GM10248 (cell line): Measurements from ENCODE around the gene DPAGT1.

Source experiments
- CTCF ChIA-PET: fragments of 300-600 bp; sonication (Branson Sonifier 250); formaldehyde crosslinking; extraction: SDS; loops from one replicate; lab custom pipeline; 2021; ENCODE audit warnings: antibody characterized with exemption; lab: Yijun Ruan, JAX
- POLR2A ChIA-PET: fragments of 350-650 bp; sonication (Branson Sonifier 250); formaldehyde crosslinking; extraction: SDS; loops from one replicate; lab custom pipeline; 2020; ENCODE audit warnings: antibody characterized with exemption; lab: Yijun Ruan, JAX
- DNase-seq: peaks from one replicate; pipeline ENCODE4 v3.0.0; 2012; ENCODE audit errors: extremely low spot score
- CTCF ChIP-seq: IDR thresholded peaks from 2 replicates; pipeline ENCODE4 v1.5.1; 2012; ENCODE audit warnings: mild to moderate bottlenecking, low read depth; ENCODE audit errors: extremely low read depth, missing control alignments, control extremely low read depth

Gene DPAGT1

GRCh38 chr11:119121811-119122124 lies 20.1 kb upstream of the DPAGT1 start:
- ChIA-PET POLR2A (interaction anchor here (0.8 to 1.8 kb wide), 5 partner anchors 10 to 29 kb away, joined by 3 to 10 read pairs (median 5); a partner anchor contains a TSS), CTCF (interaction anchor here (0.8 to 4.9 kb wide), 9 partner anchors 10 to 201 kb away, joined by 3 to 29 read pairs (median 6); partner anchors contain the start of gene CENATAC)
- no peak for TF ChIP-seq CTCF
- DNase-seq, result no peak

- peak; percentile 99 for DNase-seq
Measured at GRCh38 chr11:119121008-119121810, 19.6 kb upstream of the DPAGT1 start, which contains the start of gene HINFP. TSS of gene HINFP (plus strand) at chr11:119121580. CDS start at chr11:119126945, 5,365 bp downstream.

DNA sequence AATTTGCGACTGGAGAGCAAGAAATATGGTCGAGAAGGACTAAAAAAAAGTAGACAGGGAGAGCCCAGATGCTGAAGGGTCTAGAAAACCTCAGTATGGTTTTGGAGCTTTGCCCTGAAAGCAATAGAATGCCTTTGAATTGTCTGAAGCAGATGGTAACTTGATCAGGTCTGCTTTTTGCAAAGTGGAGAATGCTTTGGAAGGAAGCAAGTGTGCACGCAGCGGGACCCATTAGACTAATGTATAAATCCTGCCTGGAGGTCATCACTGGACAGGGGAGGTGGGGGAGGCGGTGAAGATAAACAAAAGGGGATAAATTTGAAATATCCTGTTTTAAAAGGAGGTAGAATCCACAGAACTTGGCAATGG lies 19.0 kb upstream of the DPAGT1 start:
- TF ChIP-seq CTCF, result no peak
- POLR2A ChIA-PET, result interaction anchor here (1.4 to 1.8 kb wide), 2 partner anchors 18 to 26 kb away, joined by 4 to 10 read pairs; a partner anchor contains a TSS
- no peak for DNase-seq
- CTCF ChIA-PET, result interaction anchor here (0.7 to 4.9 kb wide), 6 partner anchors 9 to 202 kb away, joined by 3 to 29 read pairs (median 10); partner anchors contain the start of gene CBL

More at GRCh38 chr11:119121008-119121810, 19.6 kb upstream of the DPAGT1 start, which contains the start of gene HINFP:
- POLR2A ChIA-PET, result interaction anchor here (0.6 to 1.8 kb wide), 6 partner anchors 10 to 36 kb away, joined by 3 to 12 read pairs (median 5); a partner anchor contains a TSS
- TF ChIP-seq CTCF, result no peak
- CTCF ChIA-PET, result interaction anchor here (0.7 to 4.9 kb wide), 12 partner anchors 9 to 202 kb away, joined by 3 to 29 read pairs (median 4); partner anchors contain the start of genes CBL and CENATAC

- TF ChIP-seq CTCF, result no peak
- POLR2A ChIA-PET, result interaction anchor here (0.6 kb wide), 1 partner anchor 34 kb away, joined by 6 read pairs; no protein-coding TSS in a partner anchor
- DNase-seq, result no peak
- CTCF ChIA-PET, result interaction anchor here (1.1 to 4.9 kb wide), 5 partner anchors 10 to 212 kb away, joined by 3 to 29 read pairs (median 4); partner anchors contain the start of gene C2CD2L
Measured at GRCh38 chr11:119118946-119119345, 17.3 kb upstream of the DPAGT1 start.

DNA sequence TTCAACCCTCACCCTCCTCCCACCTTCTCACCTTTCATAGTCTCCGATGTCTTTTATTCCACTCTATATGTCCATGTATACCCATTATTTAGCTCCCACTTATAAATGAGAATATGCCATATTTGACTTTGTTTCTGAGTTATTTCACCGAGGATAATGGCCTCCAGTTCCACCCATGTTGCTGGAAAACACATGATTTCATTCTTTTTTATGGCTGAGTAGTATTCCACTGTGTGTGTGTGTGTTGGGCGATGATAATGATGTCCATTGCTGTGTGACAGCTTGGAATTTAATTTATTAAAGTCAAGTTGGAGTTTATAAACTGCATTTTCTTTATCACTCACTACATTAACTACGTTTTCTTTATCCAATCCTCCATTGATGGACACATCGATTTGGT lies 16.6 kb upstream of the DPAGT1 start:
- POLR2A ChIA-PET, result no interaction called here
- CTCF ChIA-PET, result interaction anchor here (1.1 to 1.6 kb wide), 4 partner anchors 11 to 212 kb away, joined by 3 to 4 read pairs (median 4); partner anchors contain the start of gene C2CD2L
- no peak for TF ChIP-seq CTCF
- DNase-seq, result no peak

- CTCF ChIA-PET, result no interaction called here
- DNase-seq, result no peak
- POLR2A ChIA-PET, result no interaction called here
- no peak for TF ChIP-seq CTCF
Measured at GRCh38 chr11:119117004-119117706, 15.5 kb upstream of the DPAGT1 start.
